Occipital lobe (tissue), 1 donor: ENCODE data around the gene PSMC6. TPM values are rescaled to one million over a fixed set of nuclear protein-coding genes. Genes with fewer than 3 reads are reported as not detected.

Experiments
- total RNA-seq: library from RNA; depleted of rRNA; stranded (reverse); fragments of >200 nt; gene quantifications from one replicate; pipeline ENCODE4 v1.2.3, GENCODE V29; 2014

Gene PSMC6
- total RNA-seq, 1 donor from 2014 or later = 131 TPM

Other genes with a start within 250 kb of the PSMC6 start
- 73.8 TPM for gene TXNDC16, start 154.7 kb upstream of the PSMC6 start, total RNA-seq
- gene GPR137C, start 154.4 kb upstream of the PSMC6 start, total RNA-seq = 27.8 TPM
- gene ERO1A, start 11.6 kb upstream of the PSMC6 start, total RNA-seq = 42.7 TPM
- 29.8 TPM for gene STYX, start 23.0 kb downstream of the PSMC6 start, total RNA-seq
- gene GNPNAT1, start 84.4 kb downstream of the PSMC6 start, total RNA-seq = 30.4 TPM
- 124 TPM for gene FERMT2, start 243.8 kb downstream of the PSMC6 start, total RNA-seq